Stimulated activated CD4-positive, alpha-beta T cell treated with anti-CD3 and anti-CD28 coated beads, Interleukin-1b, Interleukin-23, amount 100 ng/mL, for 48 hours (primary cell): Measurements from ENCODE around the gene IMMP2L.
"Not testable (repeated sequence)": the region's sequence is repeated elsewhere in the genome, so short reads cannot be mapped to it uniquely, and the experiment has no call there.

ENCODE experiments used
- DNase-seq: peaks from one replicate; pipeline ENCODE4 v3.0.0-alpha.2; 2020

IMMP2L gene

DNA sequence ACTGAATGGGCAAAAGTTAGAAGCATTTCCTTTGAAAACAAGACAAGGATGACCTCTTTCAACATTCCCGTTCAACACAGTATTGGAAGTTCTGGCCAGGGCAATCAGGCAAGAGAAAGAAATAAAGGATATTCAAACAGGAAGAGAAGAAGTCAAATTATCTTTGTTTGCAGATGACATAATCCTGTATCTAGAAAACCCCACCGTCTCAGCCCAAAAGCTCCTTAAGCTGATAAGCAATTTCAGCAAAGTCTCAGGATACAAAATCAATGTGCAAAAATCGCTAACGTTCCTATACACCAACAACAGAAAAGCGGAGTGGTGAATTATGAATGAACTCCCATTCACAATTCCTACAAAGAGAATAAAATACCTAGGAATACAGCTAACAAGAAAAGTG, 312.5 kb downstream of the IMMP2L start:
- not testable (repeated sequence) for DNase-seq

DNA sequence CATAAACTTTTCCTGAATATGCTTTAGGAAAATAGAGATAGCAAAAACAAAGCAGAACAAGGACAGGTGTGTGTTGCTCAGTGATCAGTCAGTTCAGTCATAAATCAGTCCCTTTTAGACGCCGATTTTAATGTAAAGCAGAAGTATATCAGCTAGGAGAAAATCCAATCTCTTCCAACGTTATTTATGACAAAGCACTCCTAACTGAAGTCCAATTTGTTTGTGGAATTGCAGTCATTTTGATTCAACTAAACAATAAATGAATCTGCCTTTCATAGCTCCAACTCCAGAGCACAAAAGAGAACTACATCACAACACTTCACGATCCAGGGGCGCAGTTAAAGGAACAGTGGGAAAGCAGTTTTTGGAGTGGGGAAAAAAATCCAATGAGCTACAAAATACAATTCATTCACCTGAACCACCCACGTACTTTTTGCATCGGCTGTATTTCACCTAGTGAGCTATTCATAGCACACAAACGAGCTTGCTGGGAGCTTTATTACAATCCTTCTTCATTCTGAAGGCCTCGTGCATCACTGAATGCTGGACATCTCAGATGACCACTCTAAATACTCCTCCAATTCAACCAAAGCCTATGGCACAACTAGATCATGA, 320.0 kb downstream of the IMMP2L start:
- DNase-seq = no peak

DNA sequence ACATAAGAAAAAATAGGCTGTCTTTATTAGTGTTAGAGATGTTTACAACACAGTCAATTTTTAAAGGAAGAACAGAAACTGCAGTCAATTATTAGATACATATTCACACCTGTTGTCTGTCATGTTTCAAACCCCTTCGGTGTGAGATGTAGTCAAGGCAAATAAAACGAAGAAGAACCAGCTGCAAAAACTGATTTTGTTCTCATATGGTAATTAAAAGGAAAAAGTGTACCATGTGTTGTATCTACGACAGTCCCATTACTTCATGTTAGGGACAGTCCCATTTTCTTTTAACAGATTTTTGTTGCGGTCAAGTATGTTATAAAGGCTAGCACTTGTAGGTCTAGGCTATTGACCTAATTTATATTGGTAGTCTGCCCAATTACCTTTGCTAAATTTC, 321.9 kb downstream of the IMMP2L start:
- DNase-seq = no peak

DNA sequence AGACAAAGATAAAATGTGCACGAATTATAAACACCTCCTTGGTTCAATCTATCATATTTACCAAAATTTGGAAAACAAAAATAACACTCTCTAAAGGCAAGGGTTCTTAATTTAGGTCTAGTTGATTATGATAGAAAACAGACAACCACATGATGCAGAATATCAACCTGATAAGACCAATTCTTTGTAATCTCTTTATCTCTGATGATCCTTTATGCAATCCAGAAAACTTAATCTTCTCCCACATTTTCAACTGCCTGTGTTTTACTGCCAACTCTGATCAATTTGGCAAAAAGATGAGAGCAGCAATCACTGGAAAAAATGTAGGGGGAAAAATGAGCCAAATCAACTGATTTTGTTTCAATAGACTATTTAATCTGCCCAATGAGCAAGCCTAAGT, 322.9 kb downstream of the IMMP2L start:
- no peak for DNase-seq

DNA sequence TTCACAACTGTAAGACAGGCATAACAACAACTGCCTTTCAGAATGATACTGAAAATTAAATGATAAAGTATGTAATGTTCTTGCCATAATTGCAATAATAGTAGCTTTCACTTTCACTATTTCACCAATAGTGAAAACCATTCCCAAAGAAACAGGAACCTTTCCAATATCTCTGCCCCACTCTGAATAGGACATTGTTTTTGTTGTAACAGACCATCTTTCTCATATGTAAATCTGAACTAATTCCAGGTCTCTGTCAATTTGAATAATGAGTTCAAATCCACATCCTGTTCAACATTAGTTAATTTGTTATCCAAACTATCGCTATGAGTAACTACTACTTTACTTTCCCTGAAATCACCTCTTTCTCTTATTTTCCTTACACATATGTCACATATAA, 323.4 kb downstream of the IMMP2L start:
- no peak for DNase-seq

DNA sequence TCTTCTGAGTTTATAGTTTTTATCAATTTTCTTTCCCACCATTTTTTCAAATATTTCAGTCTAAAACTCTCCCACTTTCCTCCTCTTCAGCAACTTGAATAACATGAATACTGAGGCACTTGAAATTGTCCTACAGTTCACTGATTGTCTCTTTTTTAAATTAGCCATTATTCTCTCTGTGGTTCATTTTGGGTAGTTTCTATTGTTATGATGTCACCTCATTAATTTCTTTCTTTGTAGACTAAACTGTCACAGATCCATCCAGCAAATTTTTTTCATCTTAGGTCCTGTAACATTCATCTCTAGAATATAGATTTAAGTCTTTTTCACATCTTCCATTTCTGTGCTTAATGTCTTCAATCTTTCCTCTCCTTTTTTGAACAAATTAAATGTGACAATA, 326.6 kb downstream of the IMMP2L start:
- no peak for DNase-seq

DNA sequence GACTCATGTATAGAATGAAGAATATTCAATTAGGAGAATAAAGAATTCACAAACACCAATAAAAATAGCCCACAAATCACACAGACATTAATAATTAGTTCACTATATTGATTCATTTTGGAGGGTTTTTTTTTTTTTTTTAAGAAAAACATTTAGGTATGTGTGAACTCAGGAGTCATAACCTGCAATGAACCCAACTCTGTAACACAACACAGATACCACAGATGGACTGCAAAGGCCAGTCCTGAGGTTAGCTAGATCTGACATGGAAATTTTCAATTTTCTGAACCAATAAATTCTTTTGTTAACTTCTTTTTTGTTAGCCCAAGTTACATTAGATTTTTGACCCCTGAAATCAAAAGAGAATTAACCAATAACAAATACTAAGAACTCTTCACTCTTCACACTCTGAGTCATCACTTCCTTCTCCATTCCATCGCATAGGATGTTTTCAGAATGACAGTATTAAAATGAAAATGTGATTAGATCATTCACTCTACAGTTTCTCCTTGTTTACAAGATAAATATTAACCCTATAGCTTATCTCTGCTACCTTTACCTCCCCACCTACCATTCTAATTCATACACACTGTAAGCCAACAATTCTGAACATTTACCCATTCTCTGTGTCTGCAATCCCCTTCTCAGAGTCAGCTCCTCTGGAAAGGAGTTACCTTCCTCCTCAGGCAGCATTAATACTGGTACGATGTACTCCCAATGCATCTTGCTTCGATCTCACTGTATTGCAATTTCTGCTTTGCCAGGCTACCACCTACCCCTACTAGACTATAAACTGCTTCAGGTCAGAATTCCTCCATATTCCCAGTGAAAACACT, 329.8 kb downstream of the IMMP2L start:
- no peak for DNase-seq

DNA sequence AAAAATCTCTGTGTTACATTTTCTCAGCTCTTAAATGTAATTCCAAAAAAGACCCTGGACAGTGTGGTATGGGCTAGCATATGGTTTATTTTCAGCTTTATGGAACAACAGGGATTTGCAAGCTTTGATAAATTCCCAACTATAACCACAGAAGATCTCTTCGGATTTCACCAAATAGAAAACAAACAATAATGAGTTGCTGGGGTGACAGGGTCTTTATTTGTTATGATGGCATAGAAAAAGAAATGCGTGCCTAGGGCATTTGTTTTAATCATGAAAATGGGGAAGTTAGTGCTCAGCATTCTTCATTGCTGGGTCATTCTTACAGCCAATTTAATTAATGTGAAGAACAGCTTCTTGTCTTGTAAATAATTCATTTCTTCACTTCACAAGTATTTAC, 332.4 kb downstream of the IMMP2L start:
- no peak for DNase-seq

DNA sequence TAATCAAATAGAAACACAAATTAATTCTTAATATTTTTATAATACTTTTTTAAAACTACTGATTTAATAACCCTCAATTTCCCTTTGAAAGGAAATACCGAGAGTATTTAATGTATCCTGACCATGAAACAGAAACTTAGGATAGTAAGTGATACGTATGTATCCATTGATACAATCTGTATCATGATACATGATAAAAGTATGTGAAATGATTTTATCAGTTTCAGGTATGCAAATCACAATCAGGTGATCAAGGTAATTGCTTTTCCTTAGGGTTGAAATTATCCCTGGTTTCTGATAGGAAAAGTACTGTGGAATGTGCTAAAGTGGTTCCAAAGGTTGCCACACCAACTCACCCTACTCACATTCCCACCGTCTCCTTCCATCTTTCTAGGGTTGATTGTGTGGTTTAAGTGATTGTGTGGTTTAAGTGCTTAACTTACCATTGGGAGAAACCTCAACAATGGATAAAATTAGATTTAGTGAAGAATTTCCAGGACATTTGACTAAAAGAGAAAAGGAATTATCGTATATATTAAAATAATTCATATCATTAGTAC, 333.0 kb downstream of the IMMP2L start:
- DNase-seq = no peak

DNA sequence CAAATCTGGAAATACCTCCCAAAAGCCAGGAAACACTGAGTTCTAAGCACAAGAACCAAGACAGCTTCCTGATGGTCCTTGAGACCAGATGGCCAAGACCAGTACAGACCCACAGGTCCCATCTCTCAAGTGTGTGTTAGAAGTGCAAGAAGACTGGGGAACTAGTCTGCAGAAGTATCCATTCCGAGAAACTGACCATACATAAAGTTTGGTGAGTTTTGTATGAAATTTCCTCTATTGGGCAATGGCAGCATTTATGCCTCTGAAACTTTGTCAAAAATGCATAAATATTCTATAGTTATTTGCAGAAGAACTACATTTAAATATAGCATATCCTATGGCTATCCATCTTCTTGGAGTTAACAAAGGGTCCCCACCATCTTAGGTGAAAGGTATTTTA, 333.9 kb downstream of the IMMP2L start:
- DNase-seq = no peak

DNA sequence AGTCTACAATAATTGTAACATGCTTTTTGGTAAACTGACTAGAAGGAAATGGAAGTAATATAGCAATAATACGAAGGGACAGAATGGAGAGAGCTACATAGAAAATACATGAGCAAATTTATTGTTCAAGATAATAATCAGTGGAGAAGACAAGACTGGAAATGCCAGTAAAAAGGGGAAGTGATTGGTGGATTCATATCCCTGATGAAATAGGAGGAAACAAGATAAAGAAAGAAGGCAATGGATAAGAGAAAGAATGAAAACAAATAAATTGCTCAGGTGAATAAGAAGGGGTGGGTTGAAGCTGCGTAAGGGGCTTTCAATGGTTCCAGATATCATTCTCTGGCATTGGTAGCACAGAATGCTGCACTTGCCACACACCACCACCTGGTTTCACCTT, 335.5 kb downstream of the IMMP2L start:
- DNase-seq = no peak

DNA sequence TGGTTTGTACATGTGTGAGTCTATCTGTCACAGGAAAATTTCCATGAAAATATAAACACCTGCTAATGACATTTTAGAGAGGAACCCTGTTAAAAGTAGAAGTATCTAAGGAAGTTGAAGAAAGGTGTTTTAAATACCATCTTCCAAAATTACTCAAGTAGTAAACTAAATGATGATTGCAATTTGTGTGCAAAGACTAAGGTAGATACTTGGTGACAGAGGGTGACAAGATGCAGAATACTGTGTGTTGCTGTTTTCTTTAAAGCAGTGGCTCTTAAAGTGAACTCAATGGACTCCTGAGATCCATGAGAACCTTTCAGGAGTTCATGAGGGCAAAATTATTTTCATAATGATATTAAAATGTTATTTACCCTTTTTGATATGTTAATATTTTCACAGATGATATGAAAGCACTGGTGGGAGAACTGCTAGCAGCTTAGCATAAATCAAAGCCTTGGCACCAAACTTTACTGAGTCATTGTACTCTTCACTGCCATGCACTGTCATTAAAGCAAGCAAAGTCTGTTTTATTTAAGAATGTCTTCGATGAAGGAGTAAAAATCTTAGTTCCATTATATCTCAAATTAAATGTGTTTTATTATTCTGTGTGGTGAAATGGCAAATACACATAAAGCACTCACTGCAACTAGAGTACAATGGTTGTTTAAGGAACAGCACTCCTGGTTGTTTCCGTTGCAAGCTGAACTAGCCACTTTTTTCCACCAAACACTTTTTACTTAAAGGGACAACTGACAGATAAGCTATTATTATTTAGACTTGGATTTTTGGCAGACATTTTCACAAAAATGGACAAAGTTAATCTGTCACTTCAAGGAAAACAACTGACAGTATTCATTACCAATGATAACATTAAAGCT, 337.7 kb downstream of the IMMP2L start:
- DNase-seq = no peak

DNA sequence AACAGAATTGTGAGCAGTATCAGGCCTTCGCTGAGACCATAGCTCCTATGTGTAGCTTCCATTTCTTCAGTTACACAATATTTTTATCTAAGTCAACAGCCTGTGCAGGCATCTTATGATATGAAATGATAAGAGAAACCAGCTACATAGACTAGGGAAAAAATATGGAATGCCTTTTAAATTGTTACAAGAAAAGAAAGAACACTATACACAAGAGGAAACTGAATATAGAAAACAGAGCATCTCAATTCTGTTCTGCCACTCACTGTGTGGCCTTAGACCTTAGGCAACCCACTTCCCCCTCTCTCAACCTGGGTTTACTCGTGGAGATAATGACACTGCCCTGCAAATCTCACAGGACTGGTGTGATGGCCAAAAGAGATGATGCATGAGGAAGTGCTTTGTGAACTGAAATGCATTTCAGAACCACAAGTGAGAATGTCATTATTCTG, 338.5 kb downstream of the IMMP2L start:
- DNase-seq = no peak

DNA sequence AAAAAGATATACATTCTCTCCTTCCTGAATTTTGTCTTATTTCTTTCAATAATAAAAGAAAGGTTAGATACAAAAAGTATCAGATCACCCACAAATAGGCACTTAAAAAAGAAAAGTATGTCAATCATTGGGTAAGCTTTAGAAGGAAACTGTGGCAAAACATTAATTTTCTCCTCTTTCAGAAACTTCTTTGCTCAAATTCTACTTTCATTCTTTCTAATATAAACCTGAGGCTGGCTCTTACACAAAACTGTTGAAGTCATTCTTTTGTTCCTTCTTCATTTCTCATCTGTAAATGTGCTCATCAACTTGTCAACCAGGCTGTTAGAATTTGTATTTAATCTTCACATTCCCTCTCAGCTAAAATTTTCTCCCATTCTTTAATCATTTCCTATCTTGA, 346.7 kb downstream of the IMMP2L start:
- DNase-seq = no peak

DNA sequence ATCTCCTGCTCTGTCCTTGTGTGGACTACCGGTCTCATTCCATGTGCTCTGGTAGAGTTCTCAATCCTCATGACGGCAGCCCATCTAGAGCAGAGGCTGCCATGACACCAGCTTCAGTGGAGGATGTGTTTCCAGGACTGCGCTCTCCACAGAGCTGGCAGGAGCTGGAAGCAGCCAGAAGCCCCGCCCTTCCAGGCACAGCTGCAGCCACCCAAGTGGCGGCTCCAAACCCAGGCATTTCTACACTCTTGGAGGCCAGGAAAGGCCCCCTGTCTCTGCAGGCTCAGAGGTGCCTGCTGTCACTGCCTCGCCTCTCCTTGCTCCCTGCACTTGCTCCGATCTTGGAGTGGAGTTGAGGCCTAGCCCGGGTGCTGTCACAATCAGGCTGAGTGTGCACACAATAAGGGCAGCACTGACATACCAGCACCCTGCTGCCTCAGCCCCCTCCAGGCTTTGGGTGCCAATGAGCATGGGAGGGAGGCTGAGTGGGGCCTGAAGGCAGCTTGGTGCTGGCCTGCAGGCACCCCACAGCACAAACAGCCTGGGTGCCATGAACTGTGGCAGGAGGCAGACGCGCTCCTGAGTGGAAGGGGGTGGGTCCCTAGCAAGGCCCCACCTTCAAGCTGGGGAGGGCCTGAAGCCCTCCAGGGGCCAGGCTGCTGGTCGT, 349.3 kb downstream of the IMMP2L start:
- DNase-seq = no peak

DNA sequence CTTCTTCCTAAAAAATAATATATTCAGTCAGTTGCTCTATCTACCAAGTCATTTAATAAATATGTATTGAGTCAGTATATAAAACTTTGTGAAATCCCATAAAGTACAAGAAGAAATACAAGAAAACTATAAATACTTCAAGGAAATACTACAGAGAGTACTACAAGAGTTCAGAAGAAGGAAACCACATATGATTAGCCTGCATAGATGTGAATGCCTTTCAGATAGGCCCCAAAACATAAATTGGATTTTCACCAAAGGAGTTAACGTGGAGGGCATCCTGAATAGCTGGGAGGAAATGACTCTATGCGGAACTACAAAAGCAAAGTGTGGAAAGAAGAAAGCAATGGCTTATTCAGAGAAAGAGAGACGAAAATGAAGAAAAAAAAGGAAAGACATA, 351.3 kb downstream of the IMMP2L start:
- DNase-seq = no peak

DNA sequence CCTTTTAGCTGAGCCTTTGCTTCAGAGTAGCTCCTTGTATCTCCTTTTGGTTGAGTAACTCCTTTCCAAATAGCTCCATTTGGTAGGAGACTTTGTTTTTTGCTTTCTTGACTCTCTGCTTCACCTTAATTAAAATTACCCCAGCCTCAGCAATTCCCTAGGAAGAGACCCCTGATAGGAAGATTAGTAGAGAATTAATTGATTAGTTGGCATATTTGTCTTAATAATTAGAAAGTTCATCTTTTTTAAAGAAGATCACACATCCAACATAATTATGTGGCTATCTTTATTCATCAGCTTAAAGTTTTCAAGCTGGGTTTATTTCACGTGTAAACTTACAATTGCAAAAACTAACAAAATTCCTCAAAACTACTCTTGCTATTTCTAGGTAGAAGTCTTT, 352.2 kb downstream of the IMMP2L start:
- no peak for DNase-seq

DNA sequence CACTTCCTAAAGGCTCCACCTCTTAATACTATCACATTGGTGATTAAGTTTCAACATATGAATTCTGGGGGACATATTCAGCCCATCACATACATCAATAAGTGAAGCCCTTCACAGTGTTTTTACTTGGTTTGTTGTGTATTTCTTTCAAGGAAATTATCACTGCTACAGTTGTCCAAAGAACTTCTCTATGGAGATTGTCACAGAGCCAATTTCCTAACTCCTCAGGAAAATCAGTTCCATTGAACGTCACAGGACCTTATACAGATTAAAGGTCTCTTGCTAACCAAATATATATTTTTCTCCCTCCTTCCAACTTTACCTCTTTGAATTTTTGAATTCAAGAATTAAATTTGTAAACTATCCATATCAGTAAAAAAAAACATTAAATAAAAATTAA, 357.0 kb downstream of the IMMP2L start:
- no peak for DNase-seq

DNA sequence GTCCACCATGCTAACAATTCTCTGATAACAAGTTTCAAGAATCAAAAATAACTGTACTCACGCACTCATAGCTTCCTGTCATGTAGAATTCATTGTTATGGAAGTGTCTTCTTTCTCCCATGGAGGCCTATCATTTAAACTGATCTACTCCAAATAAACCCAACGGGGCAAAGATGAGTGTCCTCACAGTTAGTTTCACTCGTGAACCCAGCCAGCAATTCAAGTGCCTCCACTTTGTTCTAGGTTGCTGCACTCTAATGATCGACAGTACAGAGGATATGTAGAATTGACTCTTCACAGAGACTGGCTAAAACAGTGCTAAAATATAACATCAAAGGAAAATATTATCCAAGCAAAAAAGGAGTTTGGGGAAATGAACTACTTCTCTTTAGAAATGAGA, 360.0 kb downstream of the IMMP2L start:
- DNase-seq = no peak

DNA sequence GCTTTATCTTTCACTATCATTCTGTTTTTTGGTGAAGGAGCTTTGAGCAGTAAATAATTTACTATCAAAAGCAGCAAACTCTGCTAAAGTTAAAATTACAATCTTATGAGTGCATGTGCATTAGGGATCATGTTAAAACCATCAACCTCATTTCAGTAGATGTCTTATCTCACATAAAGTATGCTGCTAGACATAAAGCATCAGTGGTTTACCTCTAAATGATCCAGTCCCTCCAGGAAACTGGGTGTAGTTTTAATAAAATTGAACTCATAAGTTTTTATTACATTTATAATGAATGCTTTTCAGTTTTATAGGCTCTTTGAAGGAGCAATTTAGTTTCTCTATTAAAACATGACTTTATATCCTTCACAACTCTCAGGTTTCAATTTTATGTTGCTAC, 362.6 kb downstream of the IMMP2L start:
- no peak for DNase-seq

DNA sequence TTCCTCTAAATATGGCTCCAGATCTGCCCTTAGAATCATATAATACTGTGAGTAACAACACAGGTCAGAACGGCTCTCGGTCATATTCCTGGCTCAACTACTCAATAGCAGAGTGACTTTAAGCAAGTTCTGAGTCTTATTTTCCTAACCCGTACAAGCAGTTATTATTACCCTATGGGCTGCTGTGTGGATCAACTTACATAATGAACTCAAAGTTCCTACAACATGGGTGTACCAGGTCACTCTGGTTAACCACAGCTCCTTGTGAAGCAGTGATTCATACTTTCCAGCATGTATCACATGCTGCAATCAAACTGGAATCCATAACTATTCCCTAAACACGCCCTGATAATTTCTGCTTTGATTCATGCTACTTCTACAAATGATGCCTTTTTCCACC, 364.0 kb downstream of the IMMP2L start:
- DNase-seq = peak; percentile 5

DNA sequence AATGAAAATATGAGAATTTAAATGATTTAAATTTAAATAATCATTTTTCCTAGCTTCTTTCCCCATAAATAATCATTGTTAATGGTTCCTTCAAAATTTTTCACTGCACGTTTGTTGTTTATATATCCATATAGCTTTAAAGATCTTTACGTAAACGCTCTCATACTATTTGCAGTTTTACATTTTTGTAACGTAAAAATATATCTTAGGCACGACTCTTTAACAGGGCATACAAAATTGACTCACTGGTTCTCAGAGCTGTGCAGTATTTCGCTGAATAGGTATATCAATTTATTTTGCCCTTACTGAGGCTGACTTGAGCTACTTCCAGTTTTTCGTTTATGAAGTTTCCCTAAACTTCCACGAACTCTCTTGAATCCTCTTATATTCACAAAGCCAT, 365.6 kb downstream of the IMMP2L start:
- no peak for DNase-seq
